Calu3 (cell line): Measurements from ENCODE around the gene EPG5. TPM values are rescaled to one million over a fixed set of nuclear protein-coding genes. Genes with fewer than 3 reads are reported as not detected.

Experiments
- BruUV-seq: library from RNA; stranded (reverse); fragments of 400-500 nt; replicated peaks from 2 replicates; lab custom pipeline; 2021; lab: Mats Ljungman, UMichigan
- CTCF ChIA-PET: fragments of 300-600 bp; sonication (Branson Sonifier 250); formaldehyde crosslinking; loops from one replicate; lab custom pipeline; 2022; ENCODE audit warnings: antibody characterized with exemption; lab: Charles Lee
- DNase-seq: peaks from one replicate; pipeline ENCODE4 v3.0.0; 2022
- H3K27ac Mint-ChIP-seq: one replicate; pipeline ENCODE4 v1.8.0; 2022; ENCODE audit warnings: mixed read lengths; ENCODE audit not compliant: unreplicated experiment
- H3K27me3 Mint-ChIP-seq: one replicate; pipeline ENCODE4 v1.8.0; 2022; ENCODE audit warnings: mixed read lengths; ENCODE audit not compliant: unreplicated experiment
- H3K36me3 Mint-ChIP-seq: one replicate; pipeline ENCODE4 v1.8.0; 2022; ENCODE audit warnings: mild to moderate bottlenecking, moderate library complexity, mixed read lengths; ENCODE audit not compliant: insufficient read depth, unreplicated experiment
- H3K4me1 Mint-ChIP-seq: one replicate; pipeline ENCODE4 v1.8.0; 2022; ENCODE audit warnings: mild to moderate bottlenecking, low read depth, mixed read lengths; ENCODE audit not compliant: unreplicated experiment
- H3K4me3 Mint-ChIP-seq: one replicate; pipeline ENCODE4 v1.8.0; 2022; ENCODE audit warnings: mild to moderate bottlenecking, low read depth, moderate library complexity, mixed read lengths; ENCODE audit not compliant: unreplicated experiment
- H3K9me3 Mint-ChIP-seq: one replicate; pipeline ENCODE4 v1.8.0; 2022; ENCODE audit warnings: low read depth, mixed read lengths; ENCODE audit not compliant: unreplicated experiment
- CTCF ChIP-seq: fragments of 200-600 bp; IDR thresholded peaks from one replicate; pipeline ENCODE4 v1.8.0; 2022; ENCODE audit warnings: antibody characterized with exemption; ENCODE audit not compliant: unreplicated experiment
- intact Hi-C: fragments of 100-400 bp; cut with micrococcal nuclease; formaldehyde crosslinking; loops from one replicate; pipeline ENCODE4 v1.10.0; 2022; ENCODE audit not compliant: unreplicated experiment
- total RNA-seq: library from RNA; stranded (reverse); gene quantifications from 2 replicates; pipeline ENCODE4 v1.2.3, GENCODE V29; 2022

Gene EPG5
- total RNA-seq, 1 experiment from 2014 or later = 25.6 TPM

- H3K27ac Mint-ChIP-seq = no peak overlapping the region
Observed at GRCh38 chr18:46010050-46010449, 42.9 kb upstream of the EPG5 start.

GRCh38 chr18:46009125-46009840 is 42.2 kb upstream of the EPG5 start:
- Mint-ChIP-seq H3K27ac (no peak overlapping the region), H3K4me1 (no peaks in the 10 kb centered on the region), H3K36me3 (no peaks in the 10 kb centered on the region), H3K27me3 (peaks cover 10% of the 10 kb centered on the region), H3K9me3 (no peaks in the 10 kb centered on the region), H3K4me3 (no peak overlapping the region)
- no peak for DNase-seq
- CTCF ChIA-PET = interaction anchor here (0.6 kb wide), 2 partner anchors 10 to 32 kb away, joined by 3 to 5 read pairs; no protein-coding TSS in a partner anchor
- BruUV-seq = no TSS peak
- TF ChIP-seq CTCF = no peak
- intact Hi-C loops = no loop called here

More at GRCh38 chr18:46010050-46010449, 42.9 kb upstream of the EPG5 start:
- TF ChIP-seq CTCF = no peak
- intact Hi-C loops = no loop called here
- Mint-ChIP-seq H3K4me1 (no peaks in the 10 kb centered on the region), H3K4me3 (no peak overlapping the region), H3K27me3 (peaks cover 10% of the 10 kb centered on the region), H3K9me3 (no peaks in the 10 kb centered on the region), H3K36me3 (no peaks in the 10 kb centered on the region)
- CTCF ChIA-PET = interaction anchor here (1.4 kb wide), 1 partner anchor 64 kb away, joined by 4 read pairs; no protein-coding TSS in a partner anchor
- no TSS peak for BruUV-seq
- no peak for DNase-seq

- no peak for DNase-seq
- H3K4me1 Mint-ChIP-seq = no peaks in the 10 kb centered on the region
- BruUV-seq = no TSS peak
- no peak overlapping the region for H3K4me3 Mint-ChIP-seq
- H3K27me3 Mint-ChIP-seq = peaks cover 10% of the 10 kb centered on the region
- H3K27ac Mint-ChIP-seq = no peak overlapping the region
- TF ChIP-seq CTCF = no peak
- H3K36me3 Mint-ChIP-seq = no peaks in the 10 kb centered on the region
- no peaks in the 10 kb centered on the region for H3K9me3 Mint-ChIP-seq
- intact Hi-C loops = no loop called here
- CTCF ChIA-PET = interaction anchor here (0.6 kb wide), 1 partner anchor 32 kb away, joined by 3 read pairs; no protein-coding TSS in a partner anchor
Observed at GRCh38 chr18:46008531-46008930, 41.4 kb upstream of the EPG5 start.

GRCh38 chr18:46007165-46007564 is 40.0 kb upstream of the EPG5 start:
- CTCF ChIA-PET = no interaction called here
- no peak for DNase-seq
- peaks cover 2% of the 10 kb centered on the region for H3K9me3 Mint-ChIP-seq
- H3K4me3 Mint-ChIP-seq = no peak overlapping the region
- intact Hi-C loops = no loop called here
- H3K4me1 Mint-ChIP-seq = no peaks in the 10 kb centered on the region
- no TSS peak for BruUV-seq
- H3K27ac Mint-ChIP-seq = no peak overlapping the region
- TF ChIP-seq CTCF = no peak
- peaks cover 10% of the 10 kb centered on the region for H3K27me3 Mint-ChIP-seq
- no peaks in the 10 kb centered on the region for H3K36me3 Mint-ChIP-seq
